Kidney tubule cell (primary cell): ENCODE measurements around the gene IL24.
"Not testable (repeated sequence)": the region's sequence is repeated elsewhere in the genome, so short reads cannot be mapped to it uniquely, and the experiment has no call there.

Experiments used
- DNase-seq: peaks from one replicate; pipeline ENCODE4 v3.0.0-alpha.2; 2018; ENCODE audit warnings: low spot score

The IL24 gene, protein sequence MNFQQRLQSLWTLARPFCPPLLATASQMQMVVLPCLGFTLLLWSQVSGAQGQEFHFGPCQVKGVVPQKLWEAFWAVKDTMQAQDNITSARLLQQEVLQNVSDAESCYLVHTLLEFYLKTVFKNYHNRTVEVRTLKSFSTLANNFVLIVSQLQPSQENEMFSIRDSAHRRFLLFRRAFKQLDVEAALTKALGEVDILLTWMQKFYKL

DNA sequence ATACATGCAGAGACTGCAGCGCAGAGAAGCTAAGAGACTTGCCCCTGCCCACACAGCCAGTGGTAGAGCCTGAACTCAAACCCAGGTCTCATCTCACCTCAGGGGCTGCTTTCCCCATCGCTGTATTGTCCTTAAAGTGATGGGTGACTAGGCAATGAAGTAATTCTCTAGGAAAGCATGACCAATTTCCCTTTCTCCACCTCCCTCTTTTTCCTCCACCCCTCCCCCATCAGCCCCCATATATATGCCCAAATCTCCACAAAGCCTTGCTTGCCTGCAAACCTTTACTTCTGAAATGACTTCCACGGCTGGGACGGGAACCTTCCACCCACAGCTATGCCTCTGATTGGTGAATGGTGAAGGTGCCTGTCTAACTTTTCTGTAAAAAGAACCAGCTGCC is at the start of gene IL24:
IL24 (plus strand) TSS at position 269 of the 400 bp plus-strand sequence. CDS start 390 bp downstream, outside the sequence.
- DNase-seq, result no peak

DNA sequence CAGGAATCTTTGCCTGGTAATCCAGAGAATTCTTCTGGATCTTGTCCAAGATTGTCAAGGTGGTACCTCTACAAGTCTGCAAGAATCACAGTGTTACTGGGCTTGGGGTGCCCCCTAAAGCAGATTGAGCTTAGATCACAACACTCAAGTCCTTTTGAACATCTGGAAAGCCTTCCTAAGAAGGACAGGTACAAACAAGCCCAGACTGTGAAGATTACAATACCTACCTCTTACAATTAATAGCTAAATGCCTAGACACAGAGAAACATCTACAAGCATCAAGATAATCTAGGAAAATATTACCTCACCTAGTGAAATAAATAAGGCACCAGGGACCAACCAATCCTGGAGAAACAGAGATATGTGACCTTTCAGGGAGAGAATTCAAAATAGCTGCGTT is 49.3 kb upstream of the IL24 start:
- no peak for DNase-seq

DNA sequence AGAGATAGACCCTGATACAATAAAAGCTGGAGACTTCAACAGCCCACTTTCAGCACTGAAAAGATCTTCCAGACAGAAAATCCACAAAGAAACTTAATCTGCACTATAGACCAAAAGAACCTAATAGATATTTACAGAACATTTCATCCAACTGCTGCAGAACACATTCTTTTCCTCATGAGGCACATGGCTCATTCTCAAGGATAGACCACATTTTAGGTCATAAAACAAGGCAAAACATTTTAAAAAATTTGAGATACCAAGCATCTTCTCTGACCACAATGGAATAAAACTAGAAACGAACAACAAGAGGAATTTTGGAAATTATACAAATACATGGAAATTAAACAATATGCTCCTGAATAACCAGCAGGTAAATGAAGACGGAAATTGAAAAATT is 46.8 kb upstream of the IL24 start:
- DNase-seq, result no peak

DNA sequence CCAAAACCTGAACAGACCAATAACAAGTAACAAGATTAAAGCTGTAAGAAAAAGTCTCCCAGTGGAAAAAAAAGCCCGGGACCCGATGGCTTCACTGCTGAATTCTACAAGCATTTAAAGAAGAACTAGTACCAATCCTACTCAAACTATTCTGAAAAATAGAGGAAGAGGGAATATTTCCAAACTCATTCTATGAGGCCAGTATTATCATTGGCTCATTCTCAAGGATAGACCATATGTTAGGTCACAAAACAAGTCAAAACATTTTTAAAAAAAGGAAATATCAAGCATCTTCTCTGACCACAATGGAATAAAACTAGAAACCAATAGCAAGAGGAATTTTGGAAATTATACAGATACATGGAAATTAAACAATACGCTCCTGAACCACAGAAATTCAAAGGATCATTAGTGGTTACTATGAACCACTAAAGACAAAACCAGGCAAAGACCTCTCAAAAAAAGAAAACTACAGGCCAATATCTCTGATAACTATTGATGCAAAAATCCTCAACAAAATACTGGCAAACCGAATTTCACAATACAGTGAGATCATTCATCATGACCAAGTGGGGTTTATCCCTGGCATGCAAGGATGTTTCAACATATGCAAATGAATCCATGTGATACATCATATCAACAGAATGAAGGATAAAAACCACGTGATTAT is 45.8 kb upstream of the IL24 start:
- no peak for DNase-seq

DNA sequence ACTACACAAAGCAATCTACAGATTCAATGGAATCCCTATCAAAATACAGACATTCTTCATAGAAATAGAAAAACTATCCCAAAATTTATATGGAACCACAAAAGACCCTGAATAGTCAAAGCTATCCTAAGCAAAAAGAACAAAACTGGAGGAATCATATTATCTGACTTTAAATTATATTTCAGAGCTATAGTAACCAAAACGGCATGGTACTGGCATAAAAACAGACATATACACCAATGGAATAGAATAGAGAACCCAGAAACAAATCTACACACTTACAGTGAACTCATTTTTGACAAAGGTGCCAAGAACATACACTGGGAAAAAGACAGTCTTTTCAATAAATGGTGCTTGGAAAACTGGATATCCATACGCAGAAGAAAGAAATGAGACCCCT is 44.6 kb upstream of the IL24 start:
- not testable (repeated sequence) for DNase-seq

DNA sequence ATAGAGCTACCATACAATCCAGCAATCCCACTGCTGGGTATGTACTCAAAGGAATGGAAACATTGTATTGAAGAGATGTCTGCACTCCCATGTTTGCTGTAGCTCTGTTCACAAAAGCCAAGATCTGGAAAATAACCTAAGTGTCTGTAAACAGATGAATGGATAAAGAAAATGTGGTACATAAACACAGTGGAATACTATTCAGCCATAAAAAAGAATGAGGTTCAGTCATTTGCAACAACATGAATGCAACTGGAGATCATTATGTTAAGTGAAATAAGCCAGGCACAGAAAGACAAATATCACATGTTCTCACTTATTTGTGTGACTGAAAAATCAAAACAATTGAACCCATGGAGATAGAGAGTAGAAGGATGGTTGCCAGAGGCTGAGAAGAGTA is 43.5 kb upstream of the IL24 start:
- DNase-seq, result not testable (repeated sequence)

DNA sequence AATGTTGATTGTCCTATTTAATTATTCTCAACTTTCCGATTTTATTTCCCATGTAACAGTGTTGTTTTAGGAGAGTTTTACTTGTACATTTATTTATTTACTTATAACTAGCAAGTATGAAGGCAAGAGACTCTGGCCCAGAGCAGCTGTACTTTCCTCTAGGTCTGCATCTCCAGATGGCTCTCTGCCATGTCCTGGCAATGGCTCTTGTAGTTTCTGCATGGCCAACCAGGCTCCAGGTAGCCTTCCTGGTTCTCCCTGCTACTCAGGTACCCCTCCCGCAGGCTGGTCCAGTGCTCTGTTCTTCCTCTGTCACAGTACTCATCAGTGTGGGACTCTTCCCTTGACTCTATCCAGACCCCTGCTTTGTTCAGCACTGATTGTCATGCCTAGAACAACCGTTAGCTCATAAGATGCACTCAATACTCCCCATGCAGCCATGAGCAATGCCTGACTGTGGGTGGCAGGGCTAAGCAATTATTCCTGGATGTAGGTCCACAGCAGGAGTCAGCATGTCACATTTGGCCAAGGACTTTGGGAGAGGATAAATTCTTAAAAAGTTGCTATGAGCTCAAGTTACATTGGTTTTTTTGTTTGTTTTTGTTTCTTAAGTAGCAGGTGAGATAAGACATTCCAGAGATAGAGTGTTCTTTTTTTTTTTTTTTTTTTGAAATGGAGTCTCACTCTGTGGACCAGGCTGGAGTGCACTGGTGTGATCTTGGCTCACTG is 42.7 kb upstream of the IL24 start:
- DNase-seq, result no peak

DNA sequence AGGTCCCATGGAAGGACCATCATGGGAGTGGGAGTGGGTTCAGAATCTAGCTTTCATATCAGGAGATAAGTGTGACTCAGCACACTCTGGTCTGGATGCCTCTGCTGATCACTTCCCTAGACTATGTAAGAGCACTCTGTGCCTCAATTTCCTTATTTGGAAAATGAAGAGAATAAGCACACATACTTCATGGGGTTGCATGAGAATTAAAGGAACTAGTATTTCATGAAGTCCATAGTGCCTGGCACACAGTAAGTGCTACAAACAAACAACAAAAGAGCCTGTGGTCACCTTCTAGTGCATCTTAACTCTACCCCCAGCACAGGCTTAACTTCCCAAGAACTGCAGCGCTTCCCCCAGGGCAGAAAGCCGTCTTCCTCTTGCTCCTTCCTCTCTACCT is 41.4 kb upstream of the IL24 start:
- DNase-seq, result no peak

DNA sequence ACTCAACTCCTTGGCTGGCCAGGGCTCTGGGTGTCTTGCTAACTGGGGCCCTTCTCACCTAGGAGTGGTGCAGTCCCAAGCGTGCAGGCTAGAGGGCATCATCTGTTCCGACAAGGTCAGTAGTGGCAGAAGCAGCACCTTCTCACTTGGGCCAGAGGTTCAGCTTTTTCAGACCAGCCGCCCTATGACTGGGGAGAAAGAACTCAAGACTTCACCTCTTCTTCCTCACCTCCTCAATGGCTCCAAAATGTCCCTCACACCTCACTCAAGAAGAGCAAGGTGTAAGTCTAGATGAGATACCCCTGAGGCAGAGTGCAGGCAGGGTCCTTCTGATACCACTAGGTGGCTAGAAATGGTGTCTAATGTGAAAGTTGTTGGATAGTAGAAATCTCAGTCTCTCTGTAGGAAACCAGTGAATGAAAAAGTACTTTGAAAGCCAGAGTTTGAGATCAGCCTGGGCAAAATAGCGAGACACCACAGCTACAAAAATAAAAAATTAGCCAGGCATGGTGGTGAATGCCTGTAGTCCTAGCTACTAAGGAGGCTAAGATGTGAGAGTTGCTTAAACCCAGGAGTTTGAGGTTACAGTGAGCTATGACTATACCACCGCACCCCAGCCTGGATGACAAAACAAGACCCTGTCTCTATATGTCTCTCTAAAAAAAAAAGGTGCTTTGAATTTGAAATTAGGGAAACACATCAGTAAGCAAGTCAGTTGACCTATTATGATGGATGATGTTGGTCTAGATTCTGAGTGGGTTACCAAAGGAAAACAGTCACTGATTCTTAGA is 40.4 kb upstream of the IL24 start:
- DNase-seq, result no peak

DNA sequence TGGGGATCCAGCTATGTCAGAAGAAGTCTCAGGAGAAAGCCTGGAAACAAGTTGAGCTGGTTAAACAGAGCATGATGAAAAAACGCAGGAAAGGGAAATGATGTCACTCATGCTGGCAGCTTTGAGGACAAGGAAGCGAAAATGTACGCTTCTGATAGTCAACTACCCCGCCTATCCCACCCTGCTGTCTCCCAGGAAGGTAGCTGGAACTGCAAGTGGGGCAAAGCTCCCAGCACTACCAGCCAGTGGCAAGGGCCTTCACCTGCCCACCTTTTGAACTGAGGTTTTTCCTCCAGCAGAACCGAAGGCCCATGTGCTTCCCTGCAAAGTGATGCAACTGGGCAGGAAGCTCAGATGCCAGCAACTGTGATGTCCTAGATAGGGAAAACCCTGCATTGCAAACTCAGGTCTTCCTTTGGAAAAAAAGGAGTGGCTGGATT is 38.1 kb upstream of the IL24 start:
- DNase-seq, result no peak

DNA sequence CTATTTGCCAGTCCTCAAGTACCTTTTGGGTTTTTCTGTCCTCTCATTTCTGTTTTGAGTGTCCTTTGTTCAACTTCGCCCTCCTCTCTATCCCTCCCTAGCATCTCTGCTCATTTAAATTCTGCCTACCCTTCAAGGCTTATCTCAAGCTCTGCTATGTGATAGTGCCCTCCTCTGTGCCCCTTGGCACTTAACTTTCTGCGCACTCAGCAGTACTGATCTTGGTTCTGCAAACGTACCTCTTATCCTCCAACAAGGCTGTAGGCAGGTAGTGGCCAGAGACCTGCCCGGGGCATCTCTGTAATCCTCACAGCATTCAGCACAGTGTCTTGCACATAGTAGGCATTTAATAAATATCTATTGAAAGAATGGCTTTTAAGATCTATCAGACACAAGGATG is 37.1 kb upstream of the IL24 start:
- no peak for DNase-seq

DNA sequence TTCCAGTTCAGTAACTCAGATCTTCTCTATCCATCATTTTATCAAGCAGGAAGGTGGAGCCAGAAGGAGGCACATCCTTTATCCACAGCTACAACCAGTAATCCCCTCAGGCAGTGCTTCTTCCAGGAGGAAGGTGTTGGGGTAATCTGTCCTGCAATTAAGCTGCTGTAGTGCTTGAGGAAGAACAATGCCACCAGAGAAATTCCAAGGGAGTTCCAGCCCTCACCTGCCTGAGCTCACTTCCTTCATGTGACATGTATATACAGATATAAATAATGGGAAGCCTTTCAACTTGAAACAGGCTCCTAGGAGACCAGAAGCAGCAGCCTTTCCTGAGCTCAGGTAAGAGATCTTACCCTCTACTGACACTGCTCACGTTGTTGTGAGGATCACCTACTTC is 34.0 kb upstream of the IL24 start:
- DNase-seq, result no peak

DNA sequence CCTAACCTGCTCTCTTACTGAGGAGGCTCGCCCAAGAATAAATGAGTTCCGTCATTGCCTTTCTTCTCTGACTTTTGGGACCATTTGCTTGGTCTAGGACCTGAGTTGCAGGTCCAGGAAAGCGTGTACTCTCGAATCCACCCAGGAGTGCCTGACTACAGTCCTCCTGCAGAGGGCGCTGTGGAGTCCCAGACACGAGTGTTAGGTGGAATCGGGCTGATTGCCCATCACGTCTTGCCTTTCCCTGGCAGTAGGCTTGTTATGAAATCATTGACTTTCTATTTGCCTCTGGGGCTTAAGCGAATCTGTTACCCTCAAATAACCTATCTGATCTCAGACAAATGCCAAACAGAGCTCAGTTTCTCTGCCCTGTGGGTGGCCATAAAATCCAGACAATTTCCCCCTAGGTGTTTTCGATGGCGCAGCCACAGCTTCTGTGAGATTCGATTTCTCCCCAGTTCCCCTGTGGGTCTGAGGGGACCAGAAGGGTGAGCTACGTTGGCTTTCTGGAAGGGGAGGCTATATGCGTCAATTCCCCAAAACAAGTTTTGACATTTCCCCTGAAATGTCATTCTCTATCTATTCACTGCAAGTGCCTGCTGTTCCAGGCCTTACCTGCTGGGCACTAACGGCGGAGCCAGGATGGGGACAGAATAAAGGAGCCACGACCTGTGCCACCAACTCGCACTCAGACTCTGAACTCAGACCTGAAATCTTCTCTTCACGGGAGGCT is 32.1 kb upstream of the IL24 start, which contains the start of gene IL20:
IL20 (plus strand) TSS at position 685 of the 733 bp plus-strand sequence. CDS start 230 bp downstream, outside the sequence.
- peak; percentile 74 for DNase-seq

DNA sequence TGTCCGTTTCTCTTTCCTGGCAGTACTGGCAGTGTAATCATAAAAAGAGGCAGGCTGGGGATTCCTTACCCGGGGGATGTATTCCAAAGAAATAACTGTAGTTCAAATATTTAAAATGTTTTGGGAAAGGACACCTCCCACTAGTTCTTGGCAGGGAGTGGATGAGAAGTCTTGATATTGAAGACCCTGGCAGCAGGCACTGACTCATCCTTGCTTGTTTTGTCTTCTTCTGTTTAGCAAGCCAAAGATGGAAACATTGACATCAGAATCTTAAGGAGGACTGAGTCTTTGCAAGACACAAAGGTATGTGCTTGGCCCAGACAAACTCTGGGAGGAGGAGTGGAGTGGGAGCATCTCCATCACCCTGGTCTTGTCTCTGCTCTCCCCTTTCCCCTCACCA is 31.2 kb upstream of the IL24 start:
- no peak for DNase-seq

DNA sequence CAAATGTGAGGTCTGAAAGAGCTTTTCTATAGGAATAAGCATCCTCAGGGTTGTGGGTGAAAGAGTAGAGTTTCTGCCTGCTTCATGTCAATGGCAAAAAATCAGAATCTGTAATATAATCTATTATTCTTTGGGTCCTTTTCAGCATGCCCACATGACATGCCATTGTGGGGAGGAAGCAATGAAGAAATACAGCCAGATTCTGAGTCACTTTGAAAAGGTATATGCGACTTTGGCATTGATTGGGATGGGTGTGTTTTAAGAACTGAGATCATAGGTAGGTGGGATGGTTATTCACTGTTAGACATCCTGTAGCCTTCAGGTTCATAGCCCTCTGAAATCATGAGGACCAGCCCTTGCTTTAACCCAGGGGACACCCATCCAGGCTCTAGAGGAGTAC is 30.0 kb upstream of the IL24 start:
- DNase-seq, result no peak

DNA sequence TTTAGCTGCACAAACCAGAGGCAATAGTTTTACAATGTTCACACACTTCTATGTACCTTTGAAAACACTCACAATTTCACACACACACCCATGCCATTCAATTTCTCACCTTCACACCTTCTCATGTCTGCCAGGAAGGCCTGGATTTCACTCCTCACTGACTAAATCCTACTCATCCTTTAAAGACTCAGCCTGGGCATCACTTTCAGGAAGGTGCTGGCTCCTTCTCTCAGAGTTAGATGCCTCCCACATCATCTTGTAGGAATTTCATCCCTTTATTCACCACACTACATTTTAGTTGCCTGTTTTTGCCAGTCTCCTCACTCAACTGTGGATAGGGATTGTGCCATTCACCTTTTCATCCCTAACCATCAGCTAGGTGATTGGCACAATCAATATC is 29.5 kb upstream of the IL24 start:
- DNase-seq, result no peak

DNA sequence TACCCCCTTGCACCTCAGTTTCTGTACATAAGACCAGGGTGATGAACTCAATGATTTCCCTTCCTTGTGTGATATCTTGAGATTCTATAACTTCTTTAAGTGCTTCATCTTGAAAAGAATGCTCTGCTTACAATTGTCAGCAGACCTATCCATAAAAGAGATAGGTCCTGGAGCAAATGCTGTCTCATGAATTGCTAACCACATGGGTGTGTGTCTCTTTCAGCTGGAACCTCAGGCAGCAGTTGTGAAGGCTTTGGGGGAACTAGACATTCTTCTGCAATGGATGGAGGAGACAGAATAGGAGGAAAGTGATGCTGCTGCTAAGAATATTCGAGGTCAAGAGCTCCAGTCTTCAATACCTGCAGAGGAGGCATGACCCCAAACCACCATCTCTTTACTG is 29.0 kb upstream of the IL24 start:
- no peak for DNase-seq

DNA sequence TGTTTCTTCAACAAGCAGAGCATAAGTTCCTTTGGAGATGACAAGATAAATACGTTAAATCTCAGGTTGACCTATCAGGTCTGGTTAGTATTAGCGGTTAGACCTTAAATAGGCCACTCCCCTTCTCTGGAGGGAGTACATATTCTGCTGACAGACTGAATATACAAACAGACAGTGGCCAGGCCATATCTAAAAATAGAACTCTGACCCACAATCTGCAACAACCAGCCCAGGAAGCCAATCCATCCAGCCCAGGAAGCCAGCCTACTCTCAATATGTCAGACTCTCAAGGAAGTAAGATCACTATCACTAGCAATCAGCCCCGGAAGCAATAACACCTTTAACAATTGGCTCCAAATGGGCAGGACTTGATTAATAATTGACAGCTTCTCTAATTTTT is 25.1 kb upstream of the IL24 start:
- DNase-seq, result no peak

DNA sequence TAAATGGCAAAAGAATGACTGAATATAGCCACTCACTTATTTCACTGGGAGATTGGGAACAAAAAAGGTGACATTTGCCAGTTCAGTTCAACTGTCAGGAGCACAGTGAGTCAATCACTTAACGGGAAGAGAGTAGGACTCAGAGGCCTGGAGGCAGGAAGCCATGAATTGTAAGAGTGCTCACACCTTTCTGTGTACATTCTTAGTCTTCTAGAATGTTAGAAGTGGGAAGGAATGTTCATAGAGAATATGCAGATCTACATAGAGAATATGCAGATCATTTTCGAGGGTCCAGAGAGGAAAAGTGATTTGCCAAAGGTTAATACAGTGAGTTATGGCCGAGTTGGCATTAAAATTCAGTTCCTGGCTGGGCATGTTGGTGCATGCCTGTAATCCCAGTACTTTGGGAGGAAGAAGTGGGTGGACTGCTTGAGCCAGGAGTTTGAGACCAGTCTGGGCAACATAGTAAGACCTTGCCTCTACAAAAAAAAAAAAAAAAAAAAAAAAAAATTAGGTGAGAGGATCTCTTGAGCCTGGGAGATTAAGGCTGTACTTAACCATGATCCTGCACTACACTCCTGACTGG is 23.5 kb upstream of the IL24 start:
- DNase-seq, result no peak

DNA sequence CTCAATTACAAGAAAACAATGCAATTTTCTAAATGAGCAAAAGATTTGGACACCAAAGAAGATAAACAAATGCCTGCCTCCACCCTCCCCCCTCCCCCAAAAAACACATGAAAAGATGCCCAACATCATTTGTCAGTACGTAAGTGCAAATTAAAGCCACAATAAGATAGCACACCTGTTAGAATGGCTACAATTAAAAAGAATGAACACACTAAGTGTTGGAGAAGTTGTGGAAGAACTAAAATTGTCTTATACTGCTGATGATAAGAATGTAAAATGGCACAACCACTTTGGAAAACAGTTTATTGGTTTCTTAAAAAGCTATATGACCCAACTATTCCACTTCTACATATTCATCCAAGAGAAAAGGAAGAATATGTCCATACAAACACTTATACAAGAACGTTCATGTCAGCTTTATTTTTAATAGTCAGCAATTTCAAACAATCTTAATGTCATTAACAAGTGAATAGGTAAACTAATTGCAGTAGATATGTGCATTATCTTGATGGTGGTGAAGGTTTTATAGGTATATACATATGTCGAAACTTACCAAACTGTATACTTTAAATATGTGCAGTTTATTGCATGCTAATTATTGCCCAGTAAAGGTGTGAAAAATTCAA is 21.4 kb upstream of the IL24 start:
- no peak for DNase-seq

DNA sequence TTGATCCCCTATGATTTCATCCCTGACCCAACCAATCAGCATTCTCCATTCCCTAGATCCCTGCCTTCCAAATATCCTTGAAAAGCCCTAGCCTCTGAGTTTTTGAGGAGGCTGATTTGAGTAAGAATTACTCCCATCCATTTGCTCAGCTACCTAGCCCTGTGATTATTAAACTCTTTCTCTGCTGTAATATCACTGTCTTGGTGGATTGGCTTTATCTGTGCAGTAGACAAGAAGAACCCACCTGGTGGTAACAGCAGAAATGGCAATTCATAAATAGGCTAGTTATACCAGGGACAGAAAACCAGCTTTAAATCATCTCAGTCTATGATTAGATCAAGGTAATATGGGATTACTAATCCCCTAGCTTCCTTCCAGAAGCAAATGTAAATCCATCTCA is 18.8 kb upstream of the IL24 start:
- no peak for DNase-seq
